ENCODE data around the gene CCDC66.

DNA sequence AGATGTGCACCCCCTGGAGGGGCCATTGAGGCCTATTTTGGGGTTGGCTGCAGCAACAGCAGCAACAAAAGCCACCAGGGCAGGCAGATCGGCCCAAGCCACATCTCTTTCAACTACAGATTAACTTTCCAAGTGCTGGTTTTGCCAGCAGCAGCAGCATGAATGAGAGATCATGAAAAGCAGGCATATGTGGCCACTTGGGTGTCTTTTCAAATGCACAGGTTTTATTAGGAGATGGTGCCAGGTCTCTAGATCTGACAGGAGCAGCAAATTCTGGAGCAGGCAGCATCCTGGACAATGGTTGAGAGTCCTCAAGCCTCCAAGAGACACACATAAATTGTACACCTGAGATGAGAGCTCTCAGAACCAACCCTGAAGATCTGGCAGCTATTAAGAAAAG is 31.7 kb upstream of the CCDC66 start:
- TF ChIP-seq, protein P1, sequence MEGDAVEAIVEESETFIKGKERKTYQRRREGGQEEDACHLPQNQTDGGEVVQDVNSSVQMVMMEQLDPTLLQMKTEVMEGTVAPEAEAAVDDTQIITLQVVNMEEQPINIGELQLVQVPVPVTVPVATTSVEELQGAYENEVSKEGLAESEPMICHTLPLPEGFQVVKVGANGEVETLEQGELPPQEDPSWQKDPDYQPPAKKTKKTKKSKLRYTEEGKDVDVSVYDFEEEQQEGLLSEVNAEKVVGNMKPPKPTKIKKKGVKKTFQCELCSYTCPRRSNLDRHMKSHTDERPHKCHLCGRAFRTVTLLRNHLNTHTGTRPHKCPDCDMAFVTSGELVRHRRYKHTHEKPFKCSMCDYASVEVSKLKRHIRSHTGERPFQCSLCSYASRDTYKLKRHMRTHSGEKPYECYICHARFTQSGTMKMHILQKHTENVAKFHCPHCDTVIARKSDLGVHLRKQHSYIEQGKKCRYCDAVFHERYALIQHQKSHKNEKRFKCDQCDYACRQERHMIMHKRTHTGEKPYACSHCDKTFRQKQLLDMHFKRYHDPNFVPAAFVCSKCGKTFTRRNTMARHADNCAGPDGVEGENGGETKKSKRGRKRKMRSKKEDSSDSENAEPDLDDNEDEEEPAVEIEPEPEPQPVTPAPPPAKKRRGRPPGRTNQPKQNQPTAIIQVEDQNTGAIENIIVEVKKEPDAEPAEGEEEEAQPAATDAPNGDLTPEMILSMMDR (IDR thresholded peaks at IDR 0.05) = no peak
- TF ChIP-seq POLR2AphosphoS5 (IDR thresholded peaks at IDR 0.05) (no peak), EP300 (IDR thresholded peaks at IDR 0.05) (no peak)

Measured in gastroesophageal sphincter (tissue), 3 donors.